Ishikawa (cell line): ENCODE data around the gene NDUFB10.

Source experiments
- CEBPB ChIP-seq: IDR thresholded peaks from 2 replicates; pipeline ENCODE4 v1.6.1; 2012
- EGR1 ChIP-seq: IDR thresholded peaks from 2 replicates; pipeline ENCODE4 v1.6.1; 2012
- EP300 ChIP-seq: IDR thresholded peaks from 2 replicates; pipeline ENCODE4 v1.6.1; 2012; ENCODE audit warnings: borderline replicate concordance
- RAD21 ChIP-seq: IDR thresholded peaks from 2 replicates; pipeline ENCODE4 v1.6.1; 2012; ENCODE audit warnings: low read depth
- REST ChIP-seq: IDR thresholded peaks from 2 replicates; pipeline ENCODE4 v1.6.1; 2012; ENCODE audit warnings: low read depth, mild to moderate bottlenecking
- TAF1 ChIP-seq: IDR thresholded peaks from 2 replicates; pipeline ENCODE4 v1.6.1; 2012; ENCODE audit warnings: low read depth, mild to moderate bottlenecking

GRCh38 chr16:1953734-1954133 is 5.6 kb upstream of the NDUFB10 start:
- TF ChIP-seq EGR1 (no peak), CEBPB (no peak), RAD21 (no peak), REST (no peak), EP300 (no peak), TAF1 (no peak)
